Left renal cortex interstitium (tissue), 4 donors: ENCODE data around the gene MON1A. TPM values are rescaled to one million over a fixed set of nuclear protein-coding genes. Genes with fewer than 3 reads are reported as not detected.

Experiments
- DNase-seq, 4 donors: peaks; one replicate each; pipeline ENCODE4 v3.0.0-alpha.2; 2013; ENCODE audit warnings: low read depth in 4 of 4, low spot score in 2 of 4, missing footprints in 1 of 4
- polyA plus RNA-seq, 4 donors: library from polyadenylated mRNA; unstranded; fragments of 120-200 nt; gene quantifications; one replicate each; pipeline ENCODE4 v1.2.1, GENCODE V29; 2013; ENCODE audit not compliant: insufficient read length in 4 of 4

The MON1A gene
- polyA plus RNA-seq, 4 donors, result 7.0 to 9.7 (median 8.7) TPM

DNA sequence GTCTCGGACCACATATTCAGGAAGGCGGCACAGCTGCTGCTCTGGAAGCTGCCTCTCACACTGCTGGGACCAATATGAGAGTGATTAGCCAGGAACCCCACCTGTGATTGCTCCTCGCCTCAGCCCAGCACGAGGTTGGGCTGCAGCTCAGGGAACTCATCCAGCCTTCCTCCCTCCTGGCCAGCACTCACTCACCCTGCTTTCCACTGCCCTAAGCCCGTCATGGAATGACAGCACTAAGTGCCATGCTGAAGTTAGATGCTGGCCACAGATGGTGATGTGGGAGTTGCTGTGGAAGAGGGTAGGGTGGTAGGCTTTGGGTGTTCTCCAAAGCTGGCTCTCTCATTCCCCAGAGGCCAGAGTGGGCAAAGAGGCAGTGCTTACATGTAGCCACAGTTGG is 33.3 kb downstream of the MON1A start:
- DNase-seq, result no peak

- no peak for DNase-seq
Observed at GRCh38 chr3:49895791-49896190, 33.8 kb downstream of the MON1A start.

- DNase-seq, result no peak
Observed at GRCh38 chr3:49889296-49889695, 40.3 kb downstream of the MON1A start.

DNA sequence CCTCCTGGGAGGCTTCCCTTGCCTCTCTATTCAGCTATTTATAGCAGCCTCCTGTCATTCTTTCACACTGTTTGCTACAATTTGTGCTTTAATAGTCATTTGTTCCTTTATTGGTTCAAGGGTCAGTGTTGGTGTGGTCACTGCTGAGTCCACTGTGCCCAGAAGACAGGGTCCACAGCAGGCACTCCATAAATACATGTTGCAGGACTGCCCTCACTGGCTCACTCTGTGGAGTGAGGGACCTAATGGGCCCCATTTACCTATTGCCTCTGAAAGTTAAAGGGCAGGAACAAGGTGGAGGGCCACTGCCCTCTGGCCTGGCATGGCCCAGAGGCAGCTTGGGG is 42.7 kb downstream of the MON1A start:
- DNase-seq, result no peak

DNA sequence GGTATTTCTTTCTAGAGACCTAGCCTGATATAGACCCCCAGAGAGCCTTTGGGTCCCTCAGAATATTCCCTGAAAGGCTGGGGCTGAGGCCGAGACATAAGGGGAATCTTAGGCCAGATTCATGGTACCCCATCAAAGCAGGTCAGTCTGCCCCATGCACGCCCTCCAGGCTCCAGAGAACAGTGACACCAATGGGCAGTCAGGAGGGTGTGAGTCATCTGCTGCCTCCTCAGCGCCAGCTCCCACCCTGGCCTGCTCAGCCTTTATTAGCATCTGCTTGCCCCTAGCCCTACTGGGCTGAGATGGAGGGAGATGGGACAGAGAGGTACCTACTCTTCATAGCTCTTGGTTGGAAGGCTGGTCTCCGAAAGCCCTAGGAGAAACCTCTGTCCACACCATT is 45.6 kb downstream of the MON1A start:
- DNase-seq, result no peak

- no peak for DNase-seq
Observed at GRCh38 chr3:49882166-49882565, 47.4 kb downstream of the MON1A start.

GRCh38 chr3:49880581-49881315 is 48.9 kb downstream of the MON1A start:
- no peak for DNase-seq

GRCh38 chr3:49879721-49880120 is 49.9 kb downstream of the MON1A start:
- DNase-seq, result no peak

DNA sequence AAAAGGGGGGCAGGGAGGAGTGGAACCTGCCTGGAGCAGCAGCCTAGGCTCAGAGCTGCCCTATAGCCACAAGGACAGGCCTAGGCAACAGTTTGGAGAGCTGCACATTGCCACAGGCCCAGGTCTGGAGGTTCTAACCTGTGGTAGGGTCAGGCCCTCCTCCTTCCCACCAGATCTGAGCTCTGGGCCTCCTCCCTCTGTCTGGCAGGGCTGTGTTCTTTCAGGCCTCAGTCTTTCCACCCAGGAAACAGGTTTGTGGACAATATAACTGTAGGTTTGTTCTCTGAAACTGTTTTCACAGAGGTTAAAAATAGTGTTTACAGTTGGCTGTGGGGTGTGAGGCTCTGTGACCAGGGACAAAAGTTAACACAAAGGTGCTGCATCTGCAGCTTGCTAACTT is 50.9 kb downstream of the MON1A start:
- DNase-seq, result no peak

- DNase-seq, result no peak
Observed at GRCh38 chr3:49877716-49878115, 51.9 kb downstream of the MON1A start.

- DNase-seq, result no peak
Observed at GRCh38 chr3:49876567-49876966, 53.0 kb downstream of the MON1A start.

GRCh38 chr3:49873623-49874022 is 56.0 kb downstream of the MON1A start:
- DNase-seq, result no peak

DNA sequence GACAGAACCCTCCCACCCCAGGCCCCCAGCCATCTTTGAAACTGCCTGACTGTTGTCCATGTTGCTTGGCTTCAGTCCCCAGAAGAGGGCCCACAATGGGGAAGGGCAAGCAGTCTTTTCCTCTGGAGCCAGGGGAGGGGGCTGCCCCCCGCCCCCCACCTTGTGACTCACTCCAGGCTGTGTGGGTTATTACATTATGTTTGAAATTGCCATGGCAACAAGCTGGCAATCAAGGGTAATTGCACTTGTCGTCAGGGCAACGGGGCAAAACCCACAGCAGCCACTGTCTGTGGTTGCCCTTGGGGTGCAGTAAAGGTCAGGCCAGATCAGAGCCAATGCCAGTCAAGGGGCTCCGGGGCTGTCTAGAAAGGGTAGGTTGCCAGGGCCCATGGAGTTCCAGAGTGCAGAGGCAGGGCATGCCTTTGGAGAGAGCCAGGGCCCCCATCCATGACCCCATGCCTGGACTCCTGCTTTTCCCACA is 56.8 kb downstream of the MON1A start:
- DNase-seq, result no peak

DNA sequence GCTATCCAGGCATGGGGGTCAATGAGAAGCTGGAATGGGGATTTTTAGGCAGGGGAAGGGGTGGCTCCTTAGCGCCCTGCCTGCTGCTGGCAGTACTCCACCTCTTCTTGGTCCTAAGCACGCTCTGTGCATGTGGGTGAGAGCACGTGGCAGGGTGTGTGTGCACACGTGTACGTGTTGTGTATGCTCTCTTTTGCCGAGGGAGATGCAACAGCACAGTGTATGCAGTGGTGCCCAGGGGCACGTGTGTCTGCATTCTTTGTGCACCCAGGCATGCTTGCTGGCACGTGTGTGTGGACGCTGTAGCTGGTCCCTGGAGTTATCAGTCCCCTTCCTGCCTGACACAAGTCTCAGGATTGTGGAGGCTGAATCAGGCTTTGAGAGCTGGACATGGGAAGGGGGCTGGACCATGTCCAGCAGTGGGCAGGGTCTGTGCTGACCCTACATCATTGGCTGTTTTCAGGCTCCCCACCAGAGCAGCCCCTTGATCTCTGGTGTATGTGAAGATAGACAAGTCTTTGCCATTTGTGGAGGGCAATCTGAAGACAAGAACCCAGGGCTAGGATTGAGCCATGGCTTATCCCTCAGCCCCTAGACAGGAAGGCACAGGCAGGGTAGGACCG is 58.0 kb downstream of the MON1A start:
- no peak for DNase-seq

DNA sequence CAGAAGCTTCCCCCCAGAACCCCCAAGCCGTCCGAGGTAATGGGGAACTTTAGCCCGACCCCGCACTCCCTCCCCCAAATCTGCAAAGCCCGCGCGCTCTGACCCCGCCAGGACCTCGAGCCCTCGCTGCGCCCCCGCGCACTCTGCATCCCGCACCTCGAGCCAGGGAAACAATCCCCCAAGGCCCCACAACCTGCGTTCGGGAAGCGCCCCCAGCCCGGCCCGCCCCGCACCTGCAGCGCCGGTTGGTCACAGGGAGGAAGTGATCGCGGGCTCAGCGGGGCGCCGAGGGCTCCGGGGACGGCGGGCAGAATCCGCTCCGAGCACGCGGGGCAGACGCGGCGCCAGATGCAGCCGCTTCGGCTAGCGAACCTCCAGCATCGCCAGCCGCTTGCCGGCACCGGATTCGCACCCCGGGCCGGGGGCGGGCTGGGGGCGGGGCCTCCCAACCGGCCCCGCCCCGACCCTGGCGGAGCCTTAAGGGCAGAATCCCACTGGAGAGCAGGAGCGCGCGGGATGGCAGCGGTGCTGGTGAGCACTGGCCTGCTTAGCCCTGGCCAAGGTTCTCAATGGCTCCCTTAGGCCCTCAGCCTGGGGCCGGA is 60.0 kb downstream of the MON1A start, which contains the start of gene CAMKV:
Gene CAMKV (minus strand): TSS at position 382 of the 602 bp plus-strand sequence. CDS start 7,518 bp downstream, outside the sequence.
- DNase-seq, result no peak

GRCh38 chr3:49868862-49869466 is 60.6 kb downstream of the MON1A start:
- DNase-seq, result no peak

GRCh38 chr3:49867871-49868321 is 61.7 kb downstream of the MON1A start:
- DNase-seq, result peak in 1 of 4 donors; percentile 50

DNA sequence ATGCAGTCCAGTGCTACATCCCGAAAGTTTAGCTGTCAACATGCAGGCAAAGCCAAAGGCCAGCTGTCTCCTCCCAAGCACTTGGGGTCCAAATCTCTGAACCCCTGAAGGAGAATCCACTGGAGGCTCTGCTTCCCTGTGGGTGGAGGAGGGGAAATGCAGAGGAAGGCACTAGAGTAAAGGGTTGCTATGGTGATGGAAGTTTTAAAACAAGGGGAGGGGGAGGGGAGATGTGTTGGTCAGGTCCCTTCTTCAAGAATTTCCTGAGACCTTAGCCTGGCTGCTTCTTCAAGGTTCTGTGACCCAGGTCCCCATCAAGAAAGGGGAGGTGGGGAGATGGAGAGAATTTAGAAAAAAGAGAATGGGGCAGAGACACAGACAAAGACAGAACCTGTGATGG is 62.2 kb downstream of the MON1A start:
- no peak for DNase-seq

DNA sequence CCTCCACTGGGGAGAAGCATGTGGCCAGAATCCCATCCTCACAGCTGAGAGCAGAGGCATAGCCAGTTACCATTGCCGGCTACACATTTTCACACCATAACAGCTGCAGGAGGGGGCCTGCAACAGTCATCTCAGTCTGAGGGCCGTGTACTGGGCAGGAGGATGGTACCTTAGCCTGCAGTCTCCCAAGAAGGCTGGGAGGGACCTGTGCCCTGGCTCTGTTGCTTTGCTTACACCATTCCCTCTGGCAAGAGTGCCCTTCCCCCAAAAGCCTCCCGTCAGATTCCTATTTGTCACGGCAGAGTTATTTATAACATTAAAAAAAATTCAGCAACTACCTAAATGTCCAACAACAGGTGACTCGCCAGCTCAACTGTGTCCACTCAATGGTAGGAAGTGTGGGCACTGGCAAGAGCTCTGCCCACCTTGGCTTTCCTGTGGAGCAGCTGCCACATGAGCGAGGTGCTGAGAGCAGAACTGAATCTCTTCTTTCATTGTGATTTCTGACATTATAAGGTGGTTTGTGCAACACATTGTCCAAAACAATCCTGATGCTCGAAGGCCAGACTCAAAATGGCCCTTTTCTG is 64.3 kb downstream of the MON1A start:
- no peak for DNase-seq

DNA sequence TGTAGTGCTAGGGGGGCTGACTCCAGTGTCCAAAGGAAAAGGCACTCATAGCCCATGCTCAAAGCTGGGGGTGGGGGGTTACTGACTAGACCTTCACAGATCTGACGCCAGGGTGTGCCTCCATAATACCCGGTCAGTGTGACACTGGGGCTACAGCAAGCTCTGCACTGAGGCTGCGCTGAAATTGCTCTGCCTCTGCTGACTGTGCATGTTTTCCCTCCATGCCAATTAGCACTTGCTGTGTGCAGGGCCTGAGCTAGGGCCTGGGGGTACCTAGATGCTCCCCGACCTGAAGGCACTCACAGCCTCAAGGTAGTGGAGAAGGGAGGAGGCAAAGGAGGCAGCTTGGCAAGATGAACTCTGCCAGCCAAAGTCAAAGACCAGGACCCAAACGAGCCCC is 65.1 kb downstream of the MON1A start:
- no peak for DNase-seq
